Tibial artery (tissue), 4 donors: Measurements from ENCODE around the gene CYP24A1.

Experiments used
- DNase-seq, 2 donors: peaks; one replicate each; pipeline ENCODE4 v3.0.0-alpha.2; 2019
- H3K27ac ChIP-seq, 2 donors: fragments of 200-600 bp; sonication (generic) in 1 of 2; 1 replicate in 1 of 2; 2 replicates in 1 of 2; pipeline ENCODE4 v1.5.1; 2018 to 2019; ENCODE audit warnings: mild to moderate bottlenecking in 1 of 2
- H3K27me3 ChIP-seq, 2 donors: fragments of 200-600 bp; sonication (generic) in 1 of 2; one replicate each; pipeline versions ENCODE4 v1.5.1 to v1.6.0; 2016 to 2019
- H3K36me3 ChIP-seq, 3 donors: fragments of 200-600 bp; sonication (generic) in 2 of 3; one replicate each; pipeline ENCODE4 v1.5.1; 2016 to 2019; ENCODE audit warnings: mild to moderate bottlenecking in 2 of 3
- H3K4me1 ChIP-seq, 4 donors: fragments of 200-600 bp; sonication (generic) in 2 of 4; 1 replicate in 3 of 4; 2 replicates in 1 of 4; pipeline ENCODE4 v1.5.1; 2016 to 2019
- H3K4me3 ChIP-seq, 2 donors: fragments of 200-600 bp; sonication (generic) in 1 of 2; 1 replicate in 1 of 2; 2 replicates in 1 of 2; pipeline ENCODE4 v1.5.1; 2018 to 2019; ENCODE audit warnings: mild to moderate bottlenecking in 2 of 2
- H3K9me3 ChIP-seq, 3 donors: fragments of 200-600 bp; sonication (generic) in 1 of 3; one replicate each; pipeline ENCODE4 v1.5.1; 2016 to 2019
- CTCF ChIP-seq, 2 experiments: fragments of 200-600 bp in 1 of 2; fragments of 450-650 bp in 1 of 2; IDR thresholded peaks; one replicate each; pipeline ENCODE4 v1.5.1; 2017 to 2019; ENCODE audit warnings: antibody characterized with exemption in 2 of 2, mild to moderate bottlenecking in 1 of 2, moderate library complexity in 1 of 2
- intact Hi-C: fragments of 100-400 bp; cut with DNase I; formaldehyde crosslinking; loops from one replicate; pipeline ENCODE4 v1.15.0; 2023; ENCODE audit warnings: low total_unique reads

CYP24A1 gene

GRCh38 chr20:54178256-54178655 is 4.5 kb upstream of the CYP24A1 start:
- H3K27me3 ChIP-seq = peaks cover 0 to 35% of the 10 kb centered on the region in 2 donors
- intact Hi-C loops = no loop called here
- H3K4me3 ChIP-seq = no peak overlapping the region
- no peaks in the 10 kb centered on the region for H3K36me3 ChIP-seq
- peaks cover 0 to 16% (median 8%) of the 10 kb centered on the region in 4 donors for H3K4me1 ChIP-seq
- H3K9me3 ChIP-seq = no peaks in the 10 kb centered on the region
- TF ChIP-seq CTCF (IDR thresholded peaks at IDR 0.05) = no peak
- DNase-seq = no peak
- H3K27ac ChIP-seq = no peak overlapping the region

- Histone ChIP-seq H3K36me3 (no peaks in the 10 kb centered on the region), H3K27me3 (peaks cover 0 to 44% of the 10 kb centered on the region in 2 donors), H3K27ac (no peak overlapping the region), H3K4me1 (peaks cover 0 to 21% (median 12%) of the 10 kb centered on the region in 4 donors), H3K9me3 (no peaks in the 10 kb centered on the region), H3K4me3 (no peak overlapping the region)
- intact Hi-C loops = no loop called here
- TF ChIP-seq CTCF (IDR thresholded peaks at IDR 0.05) = no peak
- no peak for DNase-seq
These were observed 3.6 kb upstream of the CYP24A1 start for GRCh38 chr20:54177378-54177777.

- intact Hi-C loops = no loop called here
- Histone ChIP-seq H3K4me1 (peaks cover 0 to 21% (median 12%) of the 10 kb centered on the region in 4 donors), H3K27ac (no peak overlapping the region), H3K36me3 (no peaks in the 10 kb centered on the region), H3K9me3 (no peaks in the 10 kb centered on the region), H3K4me3 (no peak overlapping the region), H3K27me3 (peaks cover 0 to 50% of the 10 kb centered on the region in 2 donors)
- no peak for TF ChIP-seq CTCF (IDR thresholded peaks at IDR 0.05)
- DNase-seq = no peak
These were observed 2.8 kb upstream of the CYP24A1 start for GRCh38 chr20:54176610-54177009.

- DNase-seq = no peak
- Histone ChIP-seq H3K27ac (no peak overlapping the region), H3K4me3 (no peak overlapping the region), H3K36me3 (no peaks in the 10 kb centered on the region), H3K4me1 (peaks cover 0 to 21% (median 12%) of the 10 kb centered on the region in 4 donors), H3K27me3 (peaks cover 0 to 64% of the 10 kb centered on the region in 2 donors), H3K9me3 (no peaks in the 10 kb centered on the region)
- TF ChIP-seq CTCF (IDR thresholded peaks at IDR 0.05) = no peak
- intact Hi-C loops = no loop called here
These were observed 830 bp upstream of the CYP24A1 start for GRCh38 chr20:54174457-54175175.

- TF ChIP-seq CTCF (IDR thresholded peaks at IDR 0.05) = no peak
- intact Hi-C loops = no loop called here
- no peak for DNase-seq
- no peak overlapping the region for H3K27ac ChIP-seq
- H3K27me3 ChIP-seq = peaks cover 0 to 73% of the 10 kb centered on the region in 2 donors
- no peaks in the 10 kb centered on the region for H3K9me3 ChIP-seq
- no peak overlapping the region for H3K4me3 ChIP-seq
- no peaks in the 10 kb centered on the region for H3K36me3 ChIP-seq
- H3K4me1 ChIP-seq = peaks cover 0 to 21% (median 12%) of the 10 kb centered on the region in 4 donors
These were observed 732 bp downstream of the CYP24A1 start for GRCh38 chr20:54172856-54173652.
